WI38 (cell line): Measurements from ENCODE around the gene UBXN1.

Experiments
- H3K4me3 ChIP-seq: 2 replicates; pipeline ENCODE4 v1.5.1; 2011; ENCODE audit warnings: low read depth, mild to moderate bottlenecking, control low read depth, low read length
- CTCF ChIP-seq: IDR thresholded peaks from 2 replicates; pipeline ENCODE4 v1.5.1; 2012; ENCODE audit warnings: low read depth, mild to moderate bottlenecking, control low read depth, low read length

UBXN1 gene

DNA sequence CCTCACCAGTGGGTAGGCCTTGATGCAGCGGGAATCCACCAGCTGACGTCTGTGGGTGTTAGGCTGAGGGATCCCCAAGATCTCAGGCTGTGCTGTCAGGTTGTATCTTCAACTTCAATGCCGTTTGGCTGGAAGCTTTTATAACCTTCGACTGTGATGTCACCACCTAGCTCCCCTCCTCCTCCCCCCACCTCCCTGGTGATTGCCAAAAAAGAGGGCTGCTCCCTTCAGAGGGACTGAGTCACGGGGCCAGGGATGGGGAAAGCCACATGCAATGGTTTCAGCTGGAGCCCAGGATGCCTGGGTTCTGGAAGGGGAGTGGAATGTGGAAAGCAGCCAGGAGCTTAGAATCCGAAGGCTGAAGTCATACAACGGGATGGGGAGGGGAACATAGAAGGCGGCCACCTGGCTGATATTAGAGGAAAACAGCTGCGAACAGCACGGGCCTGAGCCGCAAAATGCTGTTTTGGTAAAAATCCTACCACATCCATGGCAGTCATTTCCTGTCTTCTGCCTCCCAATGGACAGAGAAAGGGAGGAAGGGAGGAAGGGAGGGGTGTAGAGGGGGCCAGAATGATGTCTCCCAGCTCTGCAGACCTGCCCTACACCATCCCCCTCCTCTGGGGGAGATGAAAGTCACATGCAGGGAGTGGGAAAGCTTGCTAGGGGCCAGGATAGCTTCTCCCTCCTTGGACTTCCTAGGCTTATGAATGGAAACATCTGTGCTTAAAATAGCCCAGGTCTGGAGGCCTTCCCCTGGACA is 10.7 kb upstream of the UBXN1 start, which contains the start of gene LRRN4CL:
LRRN4CL (minus strand) TSS at position 110 of the 763 bp plus-strand sequence. CDS start 1,022 bp downstream, outside the sequence.
- H3K4me3 ChIP-seq, result peak within 1 kb of the TSS; percentile 41

DNA sequence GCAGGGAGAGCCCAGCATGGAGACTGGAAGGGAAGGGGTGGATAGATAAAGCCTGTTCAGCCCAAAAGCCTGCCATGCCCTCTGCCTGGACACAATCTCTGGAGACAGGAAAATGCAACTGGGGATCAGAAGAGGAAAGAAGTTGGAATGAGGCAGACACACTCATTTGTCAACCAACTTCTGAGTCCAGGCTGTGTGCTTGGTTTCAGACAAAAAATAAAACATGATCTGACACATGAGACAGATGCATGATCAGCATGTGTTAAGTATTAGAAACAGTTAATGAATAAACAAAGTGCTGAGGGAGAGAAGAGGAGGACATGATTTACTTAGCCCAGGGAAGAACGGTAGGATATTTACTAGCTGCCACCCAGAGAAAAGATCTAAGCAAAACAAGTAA is 9.6 kb upstream of the UBXN1 start:
- peak overlapping the region; percentile 2 for H3K4me3 ChIP-seq
- TF ChIP-seq CTCF, result no peak

More for the DNA sequence above, 10.7 kb upstream of the UBXN1 start, which contains the start of gene LRRN4CL:
- TF ChIP-seq CTCF, result no peak

DNA sequence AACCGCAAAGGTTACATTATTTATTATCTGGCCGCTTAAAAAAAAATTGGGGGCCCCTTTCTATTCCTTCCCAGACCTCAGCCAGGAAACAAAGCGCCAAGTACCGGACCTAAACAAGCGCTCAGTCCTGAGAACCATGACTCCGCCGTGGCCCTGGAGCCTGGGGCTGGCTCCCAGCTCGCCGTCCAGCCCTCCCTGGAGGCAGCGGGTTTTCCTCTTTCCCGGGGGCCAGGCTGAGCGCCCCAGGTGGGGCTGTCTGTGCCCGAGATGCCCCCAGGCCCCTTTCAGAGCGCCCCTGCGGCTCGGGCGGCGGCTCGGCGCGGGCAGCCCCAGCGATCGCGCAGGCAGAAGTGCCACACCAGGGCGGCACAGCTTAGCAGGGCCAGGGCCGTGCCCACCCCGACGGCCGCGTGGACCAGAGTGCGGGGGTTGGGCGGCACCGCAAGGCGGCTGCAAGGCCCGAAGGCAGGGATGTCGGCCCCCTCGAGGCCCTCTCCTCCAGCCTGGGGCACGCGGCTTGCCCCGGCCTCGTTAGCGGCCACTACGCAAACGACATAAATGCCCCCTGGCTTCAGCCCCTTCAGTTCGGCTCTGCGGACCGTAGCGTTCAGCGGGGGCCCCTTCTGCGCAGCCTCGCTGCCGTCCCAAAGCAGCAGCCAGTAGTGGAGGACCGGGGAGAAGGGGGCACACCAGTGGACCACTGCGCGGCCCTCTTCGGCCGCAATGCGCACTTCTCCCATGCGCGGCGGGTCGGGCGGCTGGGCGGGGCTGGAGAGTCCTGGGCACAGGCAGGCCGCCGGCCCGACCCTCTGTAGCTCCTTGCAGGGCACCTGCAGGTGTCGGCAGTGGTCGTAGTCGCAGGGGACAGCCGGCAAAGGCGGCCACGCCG is 8.9 kb upstream of the UBXN1 start:
- no peak for TF ChIP-seq CTCF
- 0 out of 2 replicates have a peak overlapping the region, but pooled peaks have one; percentile 2 for H3K4me3 ChIP-seq

- H3K4me3 ChIP-seq, result no peak overlapping the region
- TF ChIP-seq CTCF, result no peak
These were observed 3.6 kb upstream of the UBXN1 start for GRCh38 chr11:62682518-62682917.

DNA sequence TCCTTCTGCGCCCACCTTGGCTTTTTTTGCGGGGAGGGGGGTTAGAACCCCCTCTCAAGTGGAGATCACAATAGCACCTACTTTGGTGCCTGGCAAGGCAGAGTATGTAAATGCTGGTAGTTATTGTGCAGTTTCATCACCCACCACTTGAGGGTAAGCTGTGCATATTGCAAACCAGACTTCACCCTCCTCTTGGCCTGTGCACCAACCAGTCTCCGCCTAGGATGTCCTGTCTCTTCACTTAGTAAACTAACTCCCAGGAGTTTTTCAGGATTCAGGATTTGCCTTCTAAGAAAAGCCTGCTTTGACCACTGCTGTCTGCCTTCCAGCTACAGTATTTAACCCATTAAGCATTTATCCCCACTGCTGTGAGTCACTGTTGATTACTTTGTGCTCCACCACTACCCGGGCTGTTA is 2.0 kb upstream of the UBXN1 start:
- TF ChIP-seq CTCF, result peak; percentile 54
- no peak overlapping the region for H3K4me3 ChIP-seq

GRCh38 chr11:62678433-62678769 is 472 bp downstream of the UBXN1 start:
- TF ChIP-seq CTCF, result no peak

DNA sequence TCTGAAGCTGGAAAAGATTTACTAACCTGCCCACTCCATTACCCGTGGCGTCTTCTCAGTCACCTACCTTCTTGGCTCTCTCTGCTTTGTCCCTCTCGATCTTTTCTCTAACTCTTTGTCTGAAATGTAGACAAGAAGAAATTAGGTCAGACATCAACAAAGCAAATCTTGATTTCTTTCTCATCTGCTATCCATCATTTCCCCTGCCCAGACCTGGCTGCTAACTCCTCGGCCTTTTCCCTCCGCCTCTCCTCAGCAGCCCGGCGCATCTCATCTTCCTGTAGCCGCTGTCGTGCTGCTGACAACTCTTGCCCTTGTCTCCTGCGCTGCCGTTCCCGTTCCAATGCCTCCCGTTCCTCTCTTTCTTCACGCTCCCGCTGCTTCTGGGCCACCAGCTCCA is 1.2 kb downstream of the UBXN1 start:
- peak overlapping the region; percentile 96 for H3K4me3 ChIP-seq
- TF ChIP-seq CTCF, result no peak

More at GRCh38 chr11:62678433-62678769, 472 bp downstream of the UBXN1 start:
- H3K4me3 ChIP-seq, result peak overlapping the region; percentile 96
